IMR-90 (cell line): ENCODE results near the gene CBY1.

Experiments used
- BHLHE40 ChIP-seq: fragments of 150-350 bp; IDR thresholded peaks from 2 replicates; pipeline ENCODE4 v1.6.1; 2016; ENCODE audit warnings: mild to moderate bottlenecking, low read depth, low read length
- CEBPB ChIP-seq: IDR thresholded peaks from 2 replicates; pipeline ENCODE4 v1.6.1; 2012; ENCODE audit warnings: low read depth, low read length, improper control_type of control experiment
- CTCF ChIP-seq: conservative IDR thresholded peaks from 2 replicates; pipeline ENCODE4 v1.5.1; 2012; ENCODE audit warnings: mild to moderate bottlenecking, low read depth, low read length, improper control_type of control experiment
- MXI1 ChIP-seq: IDR thresholded peaks from 2 replicates; pipeline ENCODE4 v1.6.1; 2012; ENCODE audit warnings: low read depth, mild to moderate bottlenecking, low read length, moderate library complexity, borderline replicate concordance
- POLR2A ChIP-seq: IDR thresholded peaks from 2 replicates; pipeline ENCODE4 v1.6.1; 2012; ENCODE audit warnings: mild to moderate bottlenecking, low read depth, low read length
- RAD21 ChIP-seq: IDR thresholded peaks from 2 replicates; pipeline ENCODE4 v1.6.1; 2012; ENCODE audit warnings: low read length, improper control_type of control experiment
- RFX5 ChIP-seq: IDR thresholded peaks from 2 replicates; pipeline ENCODE4 v1.8.0; 2012; ENCODE audit warnings: low read depth, mild to moderate bottlenecking, low read length, moderate library complexity
- SMC3 ChIP-seq: fragments of 150-350 bp; IDR thresholded peaks from 2 replicates; pipeline ENCODE4 v1.6.1; 2016; ENCODE audit warnings: low read depth, mild to moderate bottlenecking, antibody characterized with exemption, low read length, moderate library complexity
- USF2 ChIP-seq: fragments of 150-350 bp; IDR thresholded peaks from 2 replicates; pipeline ENCODE4 v1.6.1; 2017; ENCODE audit warnings: mild to moderate bottlenecking, antibody characterized with exemption, low read length, low read depth

- no peak; the same call in 1 of the 2 replicates for TF ChIP-seq CTCF
- TF ChIP-seq BHLHE40 = peak; percentile 91
- peak; percentile 84 for TF ChIP-seq POLR2A
- TF ChIP-seq MXI1 = peak; percentile 75; the same call in 1 of the 2 replicates
- TF ChIP-seq RFX5 = no peak
- TF ChIP-seq RAD21 = no peak
- peak; percentile 72 for TF ChIP-seq CEBPB
- peak; percentile 73 for TF ChIP-seq USF2
- TF ChIP-seq SMC3 = no peak
These were observed 44.6 kb downstream of the CBY1 start, which contains the start of gene JOSD1 for GRCh38 chr22:38700789-38701628.
